Vein endothelial cell (primary cell): ENCODE results near the gene EXOSC1. TPM values are rescaled to one million over a fixed set of nuclear protein-coding genes. Genes with fewer than 3 reads are reported as not detected.

Experiments
- small RNA-seq: library from RNA; depleted of rRNA; stranded (forward); fragments of <200 nt; gene quantifications from one replicate; pipeline ENCODE3, GENCODE V24; 2012
- total RNA-seq: library from RNA; depleted of rRNA; stranded (reverse); fragments of >200 nt; gene quantifications from 2 replicates; pipeline ENCODE4 v1.2.3, GENCODE V29; 2012

The EXOSC1 gene, protein sequence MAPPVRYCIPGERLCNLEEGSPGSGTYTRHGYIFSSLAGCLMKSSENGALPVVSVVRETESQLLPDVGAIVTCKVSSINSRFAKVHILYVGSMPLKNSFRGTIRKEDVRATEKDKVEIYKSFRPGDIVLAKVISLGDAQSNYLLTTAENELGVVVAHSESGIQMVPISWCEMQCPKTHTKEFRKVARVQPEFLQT
- 38.2 and 45.1 TPM in 2 replicates for total RNA-seq

DNA sequence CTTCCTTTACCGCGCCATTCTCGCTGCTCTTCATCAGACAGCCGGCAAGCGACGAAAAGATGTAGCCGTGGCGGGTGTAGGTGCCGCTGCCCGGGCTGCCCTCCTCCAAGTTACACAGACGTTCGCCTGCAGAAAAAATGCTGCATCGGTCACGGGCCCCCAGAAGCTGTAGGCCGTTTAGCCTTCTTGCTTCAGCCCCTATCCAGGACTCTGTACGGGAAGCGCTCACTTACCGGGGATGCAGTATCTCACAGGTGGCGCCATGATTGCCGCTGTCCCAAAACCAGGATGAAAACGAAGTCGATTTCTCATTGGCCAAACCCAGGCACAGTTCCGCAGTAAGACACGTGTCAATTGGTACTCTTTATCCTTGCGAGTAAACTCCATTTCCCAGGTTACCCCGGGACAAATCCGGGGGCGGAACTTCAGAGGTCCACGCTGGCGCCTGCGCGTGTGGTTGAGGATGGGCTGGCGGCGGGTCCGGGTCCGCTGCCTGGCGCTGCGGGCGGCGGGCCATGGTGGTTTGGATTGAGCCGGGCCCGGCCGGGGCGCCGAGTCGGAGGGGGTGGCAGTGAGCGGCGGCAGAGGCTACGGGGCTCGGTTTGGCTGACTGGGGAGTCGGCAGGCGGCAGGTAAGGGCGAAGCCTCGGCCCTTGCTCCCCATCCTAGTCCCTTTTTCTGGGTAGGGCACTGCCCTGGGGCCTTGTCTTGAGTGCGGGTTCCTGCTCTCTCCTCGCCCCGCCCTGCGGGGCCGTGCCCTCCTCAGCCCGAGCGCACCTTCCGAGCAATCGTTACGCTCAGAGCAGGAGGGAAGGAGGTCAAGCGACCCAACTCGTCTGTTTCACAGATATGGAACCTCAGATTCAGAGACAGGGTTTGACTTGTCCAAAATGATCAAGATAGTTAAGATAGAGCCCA lies at the start of gene EXOSC1, which contains the start of gene ZDHHC16:
Gene EXOSC1 (minus strand): TSS at position 285 of the 918 bp plus-strand sequence. CDS start 21 bp downstream, at position 264.
Gene ZDHHC16 (plus strand): TSS at position 454 of the 918 bp plus-strand sequence. CDS start 5,501 bp downstream, outside the sequence.

DNA sequence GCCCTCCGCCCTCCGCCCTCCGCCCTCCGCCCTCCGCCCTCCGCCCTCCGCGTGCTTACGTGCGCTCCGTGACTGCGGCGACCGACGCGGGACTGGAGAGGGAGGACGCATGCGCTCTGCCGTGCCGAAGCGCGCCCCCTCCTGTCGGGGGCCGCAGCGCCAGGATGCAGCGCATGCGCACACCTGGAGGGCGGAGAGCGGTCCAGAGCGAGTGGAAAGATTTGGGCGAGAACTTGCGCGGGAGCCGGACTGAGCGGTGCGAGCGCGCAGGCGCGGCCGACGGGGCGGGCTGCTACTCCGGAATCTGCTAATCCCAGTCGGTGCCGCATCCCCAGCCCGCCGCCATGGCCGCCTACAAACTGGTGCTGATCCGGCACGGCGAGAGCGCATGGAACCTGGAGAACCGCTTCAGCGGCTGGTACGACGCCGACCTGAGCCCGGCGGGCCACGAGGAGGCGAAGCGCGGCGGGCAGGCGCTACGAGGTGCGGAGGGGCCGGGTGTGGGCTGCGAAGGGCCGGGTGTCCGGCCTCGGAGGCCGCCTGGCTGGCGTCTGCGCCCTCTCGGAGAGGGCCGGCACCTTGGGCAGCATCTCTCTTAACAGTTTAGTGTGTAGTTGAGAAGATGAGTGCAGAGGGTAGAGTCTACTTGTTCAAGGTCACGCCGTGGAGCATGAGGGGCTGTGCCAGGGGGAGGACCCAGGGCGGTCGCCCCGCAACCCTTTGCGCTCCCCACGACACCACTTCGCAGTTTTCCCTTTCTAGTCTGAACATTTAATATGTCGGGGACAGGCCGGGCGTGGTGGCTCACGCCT lies 19.6 kb downstream of the EXOSC1 start, which contains the start of gene PGAM1:
Gene PGAM1 (plus strand): TSS at position 228 of the 812 bp plus-strand sequence. CDS start 117 bp downstream, at position 345.

DNA sequence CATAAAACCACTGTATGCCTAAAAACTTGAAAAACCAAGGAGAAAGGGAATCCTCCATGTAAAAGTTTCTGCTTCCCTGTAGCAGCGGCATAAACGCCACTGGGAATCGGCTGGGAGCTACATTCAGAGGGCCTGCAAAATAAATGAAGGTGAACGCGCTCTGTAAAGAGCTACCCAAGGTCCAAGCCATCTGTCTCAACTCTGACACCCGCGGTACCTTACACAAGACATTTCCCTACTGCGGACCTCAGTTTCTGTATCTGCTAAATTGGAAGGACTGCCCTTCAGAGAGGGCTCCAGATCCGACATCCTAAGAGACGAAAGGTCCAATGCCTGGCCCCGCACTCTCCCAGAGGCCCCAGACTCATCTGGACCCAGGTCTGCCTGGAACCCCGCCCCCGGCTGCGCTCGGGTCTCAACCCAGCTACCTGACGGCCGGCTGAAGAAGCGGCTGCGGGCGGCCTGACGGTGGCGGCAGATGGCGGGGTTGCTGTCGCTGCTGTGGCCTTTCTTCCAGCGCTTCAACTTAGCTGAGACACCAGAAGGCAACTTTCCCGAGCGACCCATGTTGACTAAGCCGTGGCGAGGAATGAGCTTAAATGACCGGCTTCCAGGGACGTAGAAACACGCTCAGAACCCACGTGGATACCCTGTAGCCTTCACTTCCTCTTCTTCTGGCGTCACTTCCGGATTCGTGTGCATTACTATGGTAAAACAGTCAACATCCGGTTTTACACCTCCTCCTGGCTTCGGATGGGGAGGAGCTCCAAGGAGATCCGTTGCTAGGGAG lies 44.9 kb downstream of the EXOSC1 start, which contains the start of gene RRP12:
Gene RRP12 (minus strand): TSS at position 676 of the 790 bp plus-strand sequence. CDS start 109 bp downstream, at position 567.

Small RNA genes within 50 kb of the gene (small RNA-seq; reads per million reads assigned to genes)
- gene RF00019: not detected

Other genes with a start within 250 kb of the EXOSC1 start
- 7.8 and 15.7 TPM in 2 replicates for gene ARHGAP19, start 153.4 kb downstream of the EXOSC1 start, total RNA-seq
- 2.3 and 3.6 TPM in 2 replicates for gene FRAT1, start 126.7 kb downstream of the EXOSC1 start, total RNA-seq
- 9.5 and 11.4 TPM in 2 replicates for gene FRAT2, start 111.3 kb downstream of the EXOSC1 start, total RNA-seq
- gene RRP12, start 44.7 kb downstream of the EXOSC1 start, total RNA-seq: 24.8 and 25.0 TPM in 2 replicates
- gene PGAM1, start 19.8 kb downstream of the EXOSC1 start, total RNA-seq: 491 and 495 TPM in 2 replicates
- gene ZDHHC16, start 169 bp upstream of the EXOSC1 start, total RNA-seq: 56.7 and 56.8 TPM in 2 replicates
- gene MMS19, start 52.4 kb upstream of the EXOSC1 start, total RNA-seq: 117 and 122 TPM in 2 replicates
- 76.6 and 84.6 TPM in 2 replicates for gene UBTD1, start 52.9 kb upstream of the EXOSC1 start, total RNA-seq
- 0.65 and 1.1 TPM in 2 replicates for gene ANKRD2, start 126.8 kb upstream of the EXOSC1 start, total RNA-seq
- 0.33 and 0.38 TPM in 2 replicates for gene HOGA1, start 138.4 kb upstream of the EXOSC1 start, total RNA-seq
- 0.10 TPM in 1 of 2 replicates, not detected in the other for gene C10orf62, start 143.7 kb upstream of the EXOSC1 start, total RNA-seq
- gene MORN4, start 187.5 kb upstream of the EXOSC1 start, total RNA-seq: 0.76 and 2.9 TPM in 2 replicates
- gene PI4K2A, start 194.7 kb upstream of the EXOSC1 start, total RNA-seq: 16.2 and 17.3 TPM in 2 replicates
- gene AVPI1, start 241.2 kb upstream of the EXOSC1 start, total RNA-seq: 2.9 and 3.9 TPM in 2 replicates